Activated T-cell treated with anti-CD3 and anti-CD28 coated beads for 1 hour (primary cell): ENCODE data around the gene USH2A.
"Not testable (repeated sequence)": the region's sequence is repeated elsewhere in the genome, so short reads cannot be mapped to it uniquely, and the experiment has no call there.

ENCODE experiments used
- DNase-seq: peaks from one replicate; pipeline ENCODE4 v3.0.0-alpha.2; 2020; ENCODE audit warnings: low read depth

The USH2A gene

GRCh38 chr1:216046336-216046735 lies 376.9 kb downstream of the USH2A start:
- no peak for DNase-seq

- DNase-seq = no peak
These were observed 377.8 kb downstream of the USH2A start for GRCh38 chr1:216045400-216045799.

GRCh38 chr1:216044538-216044937 lies 378.7 kb downstream of the USH2A start:
- no peak for DNase-seq

- DNase-seq = no peak
These were observed 388.7 kb downstream of the USH2A start for GRCh38 chr1:216034506-216034905.

GRCh38 chr1:216032961-216033614 lies 390.2 kb downstream of the USH2A start:
- no peak for DNase-seq

GRCh38 chr1:216032284-216032683 lies 391.0 kb downstream of the USH2A start:
- DNase-seq = no peak

GRCh38 chr1:216028631-216029030 lies 394.6 kb downstream of the USH2A start:
- DNase-seq = no peak

GRCh38 chr1:216024546-216024945 lies 398.7 kb downstream of the USH2A start:
- no peak for DNase-seq

- DNase-seq = no peak
These were observed 402.4 kb downstream of the USH2A start for GRCh38 chr1:216020743-216021345.

GRCh38 chr1:216015116-216015515 lies 408.1 kb downstream of the USH2A start:
- no peak for DNase-seq

- no peak for DNase-seq
These were observed 409.2 kb downstream of the USH2A start for GRCh38 chr1:216014086-216014485.

- DNase-seq = not testable (repeated sequence)
These were observed 413.8 kb downstream of the USH2A start for GRCh38 chr1:216009456-216009855.

- no peak for DNase-seq
These were observed 417.3 kb downstream of the USH2A start for GRCh38 chr1:216005916-216006315.

- no peak for DNase-seq
These were observed 430.6 kb downstream of the USH2A start for GRCh38 chr1:215992620-215993019.

GRCh38 chr1:215987092-215987875 lies 436.0 kb downstream of the USH2A start:
- DNase-seq = no peak

- no peak for DNase-seq
These were observed 436.8 kb downstream of the USH2A start for GRCh38 chr1:215986401-215986800.

- no peak for DNase-seq
These were observed 439.6 kb downstream of the USH2A start for GRCh38 chr1:215983680-215984079.

- no peak for DNase-seq
These were observed 451.3 kb downstream of the USH2A start for GRCh38 chr1:215971793-215972441.

- DNase-seq = no peak
These were observed 452.8 kb downstream of the USH2A start for GRCh38 chr1:215970406-215970805.

GRCh38 chr1:215963621-215964020 lies 459.6 kb downstream of the USH2A start:
- no peak for DNase-seq

GRCh38 chr1:215963040-215963439 lies 460.2 kb downstream of the USH2A start:
- no peak for DNase-seq

- DNase-seq = no peak
These were observed 464.4 kb downstream of the USH2A start for GRCh38 chr1:215958841-215959240.

GRCh38 chr1:215957663-215958062 lies 465.6 kb downstream of the USH2A start:
- DNase-seq = no peak
